PC-9 (cell line): ENCODE data around the gene ADGRD2. TPM values are rescaled to one million over a fixed set of nuclear protein-coding genes. Genes with fewer than 3 reads are reported as not detected.

ENCODE experiments used
- BruUV-seq: library from RNA; stranded (reverse); fragments of 400-500 nt; replicated peaks from 2 replicates; lab custom pipeline; 2021; lab: Mats Ljungman, UMichigan
- CTCF ChIA-PET: fragments of 300-600 bp; sonication (Branson Sonifier 250); formaldehyde crosslinking; loops from one replicate; lab custom pipeline; 2022; ENCODE audit warnings: antibody characterized with exemption; lab: Charles Lee
- POLR2A ChIA-PET: fragments of 300-600 bp; sonication (Branson Sonifier 250); formaldehyde crosslinking; loops from one replicate; lab custom pipeline; 2022; ENCODE audit warnings: antibody characterized with exemption; ENCODE audit not compliant: unreplicated experiment; lab: Charles Lee
- DNase-seq, 2 experiments: peaks; one replicate each; pipeline versions ENCODE4 v3.0.0 to v3.0.0-alpha.2; 2015 to 2022; ENCODE audit warnings: mixed read lengths in 1 of 2
- H2AFZ ChIP-seq: fragments of 200-600 bp; sonication (generic); 2 replicates; pipeline ENCODE4 v1.8.1; 2017; ENCODE audit warnings: antibody characterized with exemption
- H3F3A ChIP-seq: fragments of 200-600 bp; sonication (generic); 2 replicates; pipeline ENCODE4 v1.8.1; 2017; ENCODE audit warnings: antibody characterized with exemption, mild to moderate bottlenecking, low read depth; ENCODE audit not compliant: insufficient read depth
- H3K27ac ChIP-seq: fragments of 200-600 bp; sonication (generic); 2 replicates; pipeline ENCODE4 v1.6.1; 2016; ENCODE audit warnings: mixed run types
- H3K27me3 ChIP-seq: fragments of 200-600 bp; sonication (generic); 2 replicates; pipeline ENCODE4 v1.6.1; 2016; ENCODE audit warnings: low read depth, mixed run types; ENCODE audit not compliant: insufficient read depth
- H3K36me3 ChIP-seq: fragments of 200-600 bp; sonication (generic); 2 replicates; pipeline ENCODE4 v1.6.1; 2016; ENCODE audit warnings: low read depth, mixed run types
- H3K4me1 ChIP-seq: fragments of 200-600 bp; sonication (generic); replicated peaks from 2 replicates; pipeline ENCODE4 v1.6.1; 2016; ENCODE audit warnings: mixed run types; ENCODE audit not compliant: insufficient read depth
- H3K4me2 ChIP-seq: fragments of 200-600 bp; sonication (generic); 2 replicates; pipeline ENCODE4 v1.6.1; 2017; ENCODE audit warnings: mixed run types
- H3K4me3 ChIP-seq: fragments of 200-600 bp; sonication (generic); 2 replicates; pipeline ENCODE4 v1.6.1; 2016; ENCODE audit warnings: mixed run types
- H3K79me2 ChIP-seq: fragments of 200-600 bp; sonication (generic); 2 replicates; pipeline ENCODE4 v1.6.1; 2017; ENCODE audit warnings: low read depth, mixed run types
- H3K9me2 ChIP-seq: fragments of 200-600 bp; sonication (generic); 2 replicates; pipeline ENCODE4 v1.8.1; 2017; ENCODE audit warnings: mild to moderate bottlenecking; ENCODE audit not compliant: insufficient read depth
- H3K9me3 ChIP-seq: fragments of 200-600 bp; sonication (generic); 2 replicates; pipeline ENCODE4 v1.8.1; 2016; ENCODE audit warnings: low read depth; ENCODE audit not compliant: insufficient read depth
- H4K20me1 ChIP-seq: fragments of 200-600 bp; sonication (generic); 2 replicates; pipeline ENCODE4 v1.8.1; 2017; ENCODE audit not compliant: insufficient read depth
- EZH2 ChIP-seq: fragments of 200-600 bp; sonication (generic); IDR thresholded peaks from 2 replicates; pipeline ENCODE4 v1.8.0; 2017; ENCODE audit warnings: antibody characterized with exemption, low read depth
- intact Hi-C: fragments of 100-400 bp; cut with micrococcal nuclease; formaldehyde crosslinking; loops from one replicate; pipeline ENCODE4 v1.10.0; 2022; ENCODE audit not compliant: unreplicated experiment
- total RNA-seq: library from RNA; stranded (reverse); gene quantifications from 2 replicates; pipeline ENCODE4 v1.2.3, GENCODE V29; 2021
- TF ChIP-seq, protein P1 (sequence below): fragments of 200-600 bp; sonication (generic); conservative IDR thresholded peaks from 2 replicates; pipeline ENCODE4 v1.6.1; 2017; ENCODE audit warnings: mixed run types, antibody characterized with exemption, mild to moderate bottlenecking, moderate library complexity

Gene ADGRD2
- total RNA-seq, 1 experiment from 2014 or later, result not detected

DNA sequence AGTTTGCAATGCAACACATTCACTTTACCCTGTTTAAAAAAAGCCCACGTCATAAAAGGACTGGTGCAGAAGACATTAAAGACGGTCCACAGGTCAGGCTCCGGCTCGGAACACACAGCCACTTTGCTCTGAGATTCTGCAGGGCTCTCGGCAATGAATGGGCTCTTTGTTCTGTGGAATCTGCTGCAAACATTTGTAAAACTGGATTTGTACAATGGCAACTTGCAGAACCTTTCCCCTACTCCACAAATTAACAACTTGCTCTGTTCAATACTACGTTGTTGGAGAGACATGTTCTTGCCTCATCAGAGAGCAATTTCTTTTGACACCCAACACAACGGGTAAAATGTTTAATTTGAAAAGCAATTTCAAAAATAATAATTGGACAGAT lies 70.0 kb downstream of the ADGRD2 start:
- no peaks in the 10 kb centered on the region for H3K79me2 ChIP-seq
- no peaks in the 10 kb centered on the region for H3K27me3 ChIP-seq
- POLR2A ChIA-PET, result no interaction called here
- no peaks in the 10 kb centered on the region for H4K20me1 ChIP-seq
- no peak overlapping the region for H3K4me3 ChIP-seq
- CTCF ChIA-PET, result interaction anchor here (0.5 kb wide), 1 partner anchor 37 kb away, joined by 12 read pairs; no protein-coding TSS in a partner anchor
- H3K36me3 ChIP-seq, result no peaks in the 10 kb centered on the region
- TF ChIP-seq, protein P1, sequence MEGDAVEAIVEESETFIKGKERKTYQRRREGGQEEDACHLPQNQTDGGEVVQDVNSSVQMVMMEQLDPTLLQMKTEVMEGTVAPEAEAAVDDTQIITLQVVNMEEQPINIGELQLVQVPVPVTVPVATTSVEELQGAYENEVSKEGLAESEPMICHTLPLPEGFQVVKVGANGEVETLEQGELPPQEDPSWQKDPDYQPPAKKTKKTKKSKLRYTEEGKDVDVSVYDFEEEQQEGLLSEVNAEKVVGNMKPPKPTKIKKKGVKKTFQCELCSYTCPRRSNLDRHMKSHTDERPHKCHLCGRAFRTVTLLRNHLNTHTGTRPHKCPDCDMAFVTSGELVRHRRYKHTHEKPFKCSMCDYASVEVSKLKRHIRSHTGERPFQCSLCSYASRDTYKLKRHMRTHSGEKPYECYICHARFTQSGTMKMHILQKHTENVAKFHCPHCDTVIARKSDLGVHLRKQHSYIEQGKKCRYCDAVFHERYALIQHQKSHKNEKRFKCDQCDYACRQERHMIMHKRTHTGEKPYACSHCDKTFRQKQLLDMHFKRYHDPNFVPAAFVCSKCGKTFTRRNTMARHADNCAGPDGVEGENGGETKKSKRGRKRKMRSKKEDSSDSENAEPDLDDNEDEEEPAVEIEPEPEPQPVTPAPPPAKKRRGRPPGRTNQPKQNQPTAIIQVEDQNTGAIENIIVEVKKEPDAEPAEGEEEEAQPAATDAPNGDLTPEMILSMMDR, result no peak
- TF ChIP-seq EZH2, result no peak
- no peak overlapping the region for H3K27ac ChIP-seq
- intact Hi-C loops, result no loop called here
- no peaks in the 10 kb centered on the region for H3K4me1 ChIP-seq
- H3K4me2 ChIP-seq, result no peak overlapping the region
- H3F3A ChIP-seq, result no peaks in the 10 kb centered on the region; the same call in 1 of the 2 replicates
- H2AFZ ChIP-seq, result no peak overlapping the region
- no peaks in the 10 kb centered on the region for H3K9me3 ChIP-seq
- no peaks in the 10 kb centered on the region for H3K9me2 ChIP-seq
- BruUV-seq, result no TSS peak
- no peak for DNase-seq

DNA sequence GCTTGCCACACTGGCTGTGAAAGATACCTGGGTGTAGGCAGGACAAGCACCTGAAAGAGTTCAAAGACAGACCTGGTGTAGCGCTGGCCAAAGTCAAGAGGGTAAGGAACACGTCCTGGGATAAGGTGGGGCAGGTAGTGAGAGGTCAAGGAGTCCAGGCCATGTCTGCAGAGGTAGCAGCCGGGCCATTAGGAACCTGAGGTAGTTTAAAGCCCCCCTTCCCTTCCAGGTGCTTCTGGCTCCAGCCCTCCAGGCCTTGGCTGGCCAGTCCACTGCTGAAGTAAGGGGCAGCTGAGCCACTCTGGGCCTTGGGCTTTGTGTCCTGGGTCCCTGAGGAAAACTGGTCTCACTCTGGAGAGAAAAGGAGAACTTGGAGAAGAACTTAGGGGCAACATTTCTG lies 70.9 kb downstream of the ADGRD2 start:
- Histone ChIP-seq H3K4me1 (no peaks in the 10 kb centered on the region), H3K79me2 (no peaks in the 10 kb centered on the region), H3K4me2 (no peak overlapping the region), H3K9me2 (no peaks in the 10 kb centered on the region), H2AFZ (no peak overlapping the region), H3K27ac (no peak overlapping the region), H3K4me3 (no peak overlapping the region), H3K27me3 (no peaks in the 10 kb centered on the region), H3K9me3 (no peaks in the 10 kb centered on the region), H3K36me3 (no peaks in the 10 kb centered on the region), H3F3A (no peaks in the 10 kb centered on the region; the same call in 1 of the 2 replicates), H4K20me1 (no peaks in the 10 kb centered on the region)
- no TSS peak for BruUV-seq
- DNase-seq, result no peak
- TF ChIP-seq EZH2, result no peak
- TF ChIP-seq, protein P1, result no peak
- intact Hi-C loops, result no loop called here
- ChIA-PET POLR2A (no interaction called here), CTCF (no interaction called here)

DNA sequence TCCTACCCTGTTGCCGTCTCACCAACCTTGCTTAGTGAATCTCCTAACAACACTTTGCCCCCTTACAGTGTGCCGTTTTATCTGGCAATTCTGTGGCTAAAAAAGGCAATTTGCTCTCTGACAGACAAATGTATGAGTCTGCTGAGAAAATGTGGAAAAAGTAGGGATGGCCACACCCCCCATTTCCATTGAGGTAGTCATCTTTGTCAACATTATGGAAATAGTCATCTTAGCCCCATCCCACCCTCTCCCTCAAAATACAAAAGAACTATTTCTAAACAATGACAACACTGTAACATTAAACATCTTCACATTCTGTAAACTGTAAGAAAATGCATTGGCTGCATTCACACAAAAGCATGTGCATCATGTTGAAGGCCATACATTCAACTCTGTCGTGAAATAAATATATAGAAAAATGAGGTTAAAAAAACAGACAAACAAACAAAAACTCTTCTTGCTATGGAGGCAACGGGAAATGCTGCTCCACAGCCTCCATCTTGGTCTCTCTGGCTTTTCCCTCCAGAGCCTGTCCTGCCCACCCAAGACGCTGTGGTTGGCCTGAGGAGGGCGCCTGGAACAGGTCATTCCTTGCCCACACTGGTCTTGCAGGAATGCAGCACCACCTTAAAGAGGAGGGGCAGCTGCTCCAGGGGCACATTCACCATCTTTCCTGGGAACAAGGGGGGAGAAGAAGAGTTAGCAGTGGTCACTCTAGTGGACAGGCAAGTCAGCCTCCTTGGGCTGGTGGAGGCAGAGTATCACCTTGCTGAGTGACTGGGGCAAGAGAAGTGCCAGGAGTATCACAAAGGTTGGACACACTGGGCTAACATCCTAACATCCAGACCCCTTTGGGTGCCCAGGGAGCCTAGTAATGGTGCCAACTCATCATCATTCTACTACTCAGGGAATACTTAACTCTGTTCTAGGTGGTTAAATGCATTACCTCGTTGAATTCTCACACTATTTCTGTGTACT lies 72.2 kb downstream of the ADGRD2 start:
- Histone ChIP-seq H3K4me1 (peaks cover 2% of the 10 kb centered on the region), H3K36me3 (no peaks in the 10 kb centered on the region), H3F3A (no peaks in the 10 kb centered on the region), H3K4me2 (no peak overlapping the region), H3K27me3 (no peaks in the 10 kb centered on the region), H3K9me2 (no peaks in the 10 kb centered on the region), H3K79me2 (no peaks in the 10 kb centered on the region), H2AFZ (no peak overlapping the region), H3K9me3 (no peaks in the 10 kb centered on the region), H3K4me3 (no peak overlapping the region), H4K20me1 (no peaks in the 10 kb centered on the region), H3K27ac (no peak overlapping the region)
- CTCF ChIA-PET, result no interaction called here
- no peak for DNase-seq
- TF ChIP-seq, protein P1, result no peak
- TF ChIP-seq EZH2, result no peak
- BruUV-seq, result no TSS peak
- POLR2A ChIA-PET, result interaction anchor here (0.6 kb wide), 1 partner anchor 8 kb away, joined by 5 read pairs; no protein-coding TSS in a partner anchor
- intact Hi-C loops, result no loop called here
